SH-SY5Y (cell line): ENCODE results near the gene KDELR3.

Source experiments
- GATA2 ChIP-seq: IDR thresholded peaks from 2 replicates; pipeline ENCODE4 v1.6.1; 2011; ENCODE audit warnings: mild to moderate bottlenecking, low read depth, low read length
- GATA3 ChIP-seq: IDR thresholded peaks from 2 replicates; pipeline ENCODE4 v1.6.1; 2011; ENCODE audit warnings: low read depth, mild to moderate bottlenecking, low read length, moderate library complexity

Gene KDELR3

GRCh38 chr22:38497869-38498268 lies 30.0 kb downstream of the KDELR3 start:
- TF ChIP-seq GATA2 (no peak), GATA3 (no peak)

- no peak for TF ChIP-seq GATA2
- no peak for TF ChIP-seq GATA3
Observed at GRCh38 chr22:38501797-38502672, 34.1 kb downstream of the KDELR3 start.

GRCh38 chr22:38503021-38503420 lies 35.1 kb downstream of the KDELR3 start:
- TF ChIP-seq GATA2 (no peak), GATA3 (no peak)

GRCh38 chr22:38504731-38505540 lies 37.0 kb downstream of the KDELR3 start:
- TF ChIP-seq GATA2 (no peak), GATA3 (no peak)

GRCh38 chr22:38505541-38506117 lies 37.7 kb downstream of the KDELR3 start:
- TF ChIP-seq GATA2, result no peak
- TF ChIP-seq GATA3, result no peak

- TF ChIP-seq GATA2, result peak; percentile 65
- TF ChIP-seq GATA3, result no peak
Observed at GRCh38 chr22:38506118-38506962, 38.4 kb downstream of the KDELR3 start, which contains the start of gene DDX17. Gene DDX17 (minus strand): TSS chr22:38506311.

GRCh38 chr22:38510416-38510970 lies 42.6 kb downstream of the KDELR3 start:
- no peak for TF ChIP-seq GATA3

- TF ChIP-seq GATA2, result no peak
- TF ChIP-seq GATA3, result no peak
Observed at GRCh38 chr22:38513063-38513462, 45.2 kb downstream of the KDELR3 start.

- TF ChIP-seq GATA2, result no peak
- no peak for TF ChIP-seq GATA3
Observed at GRCh38 chr22:38518620-38519019, 50.7 kb downstream of the KDELR3 start.

- TF ChIP-seq GATA3 (no peak), GATA2 (no peak)
Observed at GRCh38 chr22:38519453-38520250, 51.8 kb downstream of the KDELR3 start.

- TF ChIP-seq GATA2, result no peak
- no peak for TF ChIP-seq GATA3
Observed at GRCh38 chr22:38523029-38523428, 55.1 kb downstream of the KDELR3 start.

GRCh38 chr22:38523479-38523878 lies 55.6 kb downstream of the KDELR3 start:
- TF ChIP-seq GATA3, result no peak
- TF ChIP-seq GATA2, result no peak
